DOHH2 (cell line): ENCODE measurements around the gene CYP26A1.

Experiments used
- H3F3A ChIP-seq: fragments of 200-600 bp; sonication (generic), shearing (Covaris generic); 2 replicates; pipeline ENCODE4 v1.6.0; 2016; ENCODE audit warnings: antibody characterized with exemption, mild to moderate bottlenecking; ENCODE audit not compliant: control insufficient read depth, insufficient read depth
- H3K27ac ChIP-seq: fragments of 200-600 bp; sonication (generic); 2 replicates; pipeline ENCODE4 v1.5.1; 2014; ENCODE audit warnings: low read depth, mild to moderate bottlenecking, low read length, moderate library complexity
- H3K27me3 ChIP-seq: fragments of 200-600 bp; sonication (generic); 2 replicates; pipeline ENCODE4 v1.6.1; 2014; ENCODE audit warnings: mild to moderate bottlenecking, low read length, mixed read lengths; ENCODE audit not compliant: control insufficient read depth
- H3K36me3 ChIP-seq: fragments of 200-600 bp; sonication (generic); 2 replicates; pipeline ENCODE4 v1.6.1; 2014; ENCODE audit warnings: mild to moderate bottlenecking, low read length, moderate library complexity, mixed read lengths; ENCODE audit not compliant: control insufficient read depth
- H3K4me1 ChIP-seq: fragments of 200-600 bp; sonication (generic); 2 replicates; pipeline ENCODE4 v1.6.1; 2014; ENCODE audit warnings: mild to moderate bottlenecking, low read length, mixed read lengths; ENCODE audit not compliant: control insufficient read depth
- H3K4me2 ChIP-seq: fragments of 200-600 bp; sonication (generic); 2 replicates; pipeline ENCODE4 v1.6.0; 2014; ENCODE audit warnings: mild to moderate bottlenecking, low read length, moderate library complexity
- H3K4me3 ChIP-seq: fragments of 200-600 bp; sonication (generic); 2 replicates; pipeline ENCODE4 v1.5.1; 2014; ENCODE audit warnings: mild to moderate bottlenecking, low read length, mixed read lengths
- H3K79me2 ChIP-seq: fragments of 200-600 bp; sonication (generic); 2 replicates; pipeline ENCODE4 v1.6.1; 2014; ENCODE audit warnings: mild to moderate bottlenecking, low read length, mixed read lengths; ENCODE audit not compliant: control insufficient read depth
- H3K9me2 ChIP-seq: fragments of 200-600 bp; sonication (generic); replicated peaks from 2 replicates; pipeline ENCODE4 v1.6.1; 2014; ENCODE audit warnings: mild to moderate bottlenecking, low read length, mixed read lengths; ENCODE audit not compliant: control insufficient read depth
- H3K9me3 ChIP-seq: fragments of 200-600 bp; sonication (generic); 2 replicates; pipeline ENCODE4 v1.6.1; 2014; ENCODE audit warnings: antibody characterized with exemption, low read length, mixed read lengths; ENCODE audit not compliant: control insufficient read depth, insufficient read depth
- H4K20me1 ChIP-seq: fragments of 200-600 bp; sonication (generic); 2 replicates; pipeline ENCODE4 v1.6.0; 2014; ENCODE audit warnings: low read depth, mild to moderate bottlenecking, antibody characterized with exemption, low read length, moderate library complexity; ENCODE audit not compliant: control insufficient read depth, insufficient read depth
- CTCF ChIP-seq: fragments of 200-600 bp; sonication (generic); IDR thresholded peaks from one replicate; pipeline ENCODE4 v1.5.1; 2014; ENCODE audit warnings: antibody characterized with exemption, mild to moderate bottlenecking, low read depth, low read length; ENCODE audit not compliant: poor library complexity, severe bottlenecking
- EZH2phosphoT487 ChIP-seq: fragments of 200-600 bp; sonication (generic); IDR thresholded peaks from 2 replicates; pipeline ENCODE4 v1.6.1; 2017; ENCODE audit warnings: borderline replicate concordance, mild to moderate bottlenecking, antibody characterized with exemption, low read length, moderate library complexity, mixed read lengths

Gene CYP26A1

GRCh38 chr10:93073539-93074146, at the start of gene CYP26A1:
Gene CYP26A1, plus strand, starts transcription at chr10:93073893. Its CDS starts 42 bp downstream, at chr10:93073935.
- Histone ChIP-seq H3K9me3 (no peaks in the 10 kb centered on the region), H4K20me1 (no peaks in the 10 kb centered on the region), H3K9me2 (no peaks in the 10 kb centered on the region), H3K27me3 (peaks cover 76% of the 10 kb centered on the region), H3K4me2 (peak within 1 kb of the TSS; percentile 64), H3F3A (no peaks in the 10 kb centered on the region), H3K27ac (no peak within 1 kb of the TSS), H3K4me3 (peak within 1 kb of the TSS; percentile 56), H3K79me2 (no peaks in the 10 kb centered on the region), H3K4me1 (peaks cover 16% of the 10 kb centered on the region), H3K36me3 (no peaks in the 10 kb centered on the region)
- peak; percentile 81; the same call in 1 of the 2 replicates for TF ChIP-seq EZH2phosphoT487
- TF ChIP-seq CTCF, result no peak

- Histone ChIP-seq H3F3A (no peaks in the 10 kb centered on the region), H3K4me1 (no peaks in the 10 kb centered on the region), H3K4me3 (no peak overlapping the region), H3K27me3 (no peaks in the 10 kb centered on the region), H4K20me1 (no peaks in the 10 kb centered on the region), H3K36me3 (no peaks in the 10 kb centered on the region), H3K27ac (no peak overlapping the region), H3K9me3 (no peaks in the 10 kb centered on the region), H3K4me2 (no peak overlapping the region), H3K9me2 (no peaks in the 10 kb centered on the region), H3K79me2 (no peaks in the 10 kb centered on the region)
- no peak for TF ChIP-seq CTCF
- TF ChIP-seq EZH2phosphoT487, result no peak
Measured at GRCh38 chr10:93026072-93026471, 47.6 kb upstream of the CYP26A1 start.

GRCh38 chr10:93027508-93027907, 46.2 kb upstream of the CYP26A1 start:
- no peak overlapping the region for H3K4me2 ChIP-seq
- H3F3A ChIP-seq, result no peaks in the 10 kb centered on the region
- H3K4me1 ChIP-seq, result no peaks in the 10 kb centered on the region
- no peaks in the 10 kb centered on the region for H4K20me1 ChIP-seq
- H3K9me2 ChIP-seq, result no peaks in the 10 kb centered on the region
- TF ChIP-seq CTCF (no peak), EZH2phosphoT487 (no peak)
- H3K27ac ChIP-seq, result no peak overlapping the region
- H3K36me3 ChIP-seq, result no peaks in the 10 kb centered on the region
- no peaks in the 10 kb centered on the region for H3K27me3 ChIP-seq
- no peaks in the 10 kb centered on the region for H3K9me3 ChIP-seq
- H3K4me3 ChIP-seq, result no peak overlapping the region
- no peaks in the 10 kb centered on the region for H3K79me2 ChIP-seq
